VCaP (cell line): ENCODE measurements around the gene CABP2.
"Not testable (repeated sequence)": the region's sequence is repeated elsewhere in the genome, so short reads cannot be mapped to it uniquely, and the experiment has no call there.

Experiments
- H3K27ac ChIP-seq: fragments of 450-650 bp; 2 replicates; pipeline ENCODE4 v1.5.1; 2017
- TF ChIP-seq, protein P1 (sequence below): fragments of 450-650 bp; conservative IDR thresholded peaks from 2 replicates; pipeline ENCODE4 v1.5.1; 2017; ENCODE audit warnings: mild to moderate bottlenecking, moderate library complexity

The CABP2 gene

DNA sequence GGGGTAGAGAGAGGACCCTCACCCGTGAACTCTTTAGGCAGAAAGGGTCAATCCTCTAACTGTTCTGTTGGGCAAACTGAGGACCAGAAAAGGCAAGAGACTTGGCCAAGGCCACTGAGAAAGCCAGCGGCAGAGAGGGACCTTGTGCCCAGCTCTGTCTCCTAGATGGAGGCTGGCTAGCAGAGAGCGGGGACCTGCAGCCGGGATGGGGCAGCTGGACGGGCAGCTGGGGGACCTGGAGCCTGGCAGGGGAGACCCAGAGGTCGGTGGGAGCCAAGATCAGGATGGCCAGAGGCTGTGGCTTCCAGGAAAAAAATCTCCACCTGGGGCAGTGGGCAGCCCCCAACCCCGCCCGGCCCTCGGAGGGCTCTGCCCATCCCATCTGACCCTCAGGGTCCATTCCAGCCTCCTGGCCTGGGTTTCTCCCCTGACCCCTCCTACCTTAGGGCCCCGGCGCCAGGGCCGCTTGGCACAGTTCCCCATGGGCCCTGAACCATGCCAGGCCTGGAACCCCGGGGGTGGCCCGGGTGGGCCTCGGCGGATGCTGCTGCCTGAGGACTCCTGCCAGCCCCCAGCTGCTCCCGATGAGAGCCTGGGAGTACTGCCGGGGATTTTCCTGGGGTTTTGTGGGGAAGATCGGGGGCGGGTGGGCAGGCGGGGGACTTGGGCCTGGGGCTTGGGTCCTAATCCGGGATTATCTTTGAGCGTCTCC is at the start of gene CABP2:
CABP2 (minus strand) TSS at position 603 of the 712 bp plus-strand sequence; CDS start at position 483, 120 bp downstream.
- TF ChIP-seq, protein P1, sequence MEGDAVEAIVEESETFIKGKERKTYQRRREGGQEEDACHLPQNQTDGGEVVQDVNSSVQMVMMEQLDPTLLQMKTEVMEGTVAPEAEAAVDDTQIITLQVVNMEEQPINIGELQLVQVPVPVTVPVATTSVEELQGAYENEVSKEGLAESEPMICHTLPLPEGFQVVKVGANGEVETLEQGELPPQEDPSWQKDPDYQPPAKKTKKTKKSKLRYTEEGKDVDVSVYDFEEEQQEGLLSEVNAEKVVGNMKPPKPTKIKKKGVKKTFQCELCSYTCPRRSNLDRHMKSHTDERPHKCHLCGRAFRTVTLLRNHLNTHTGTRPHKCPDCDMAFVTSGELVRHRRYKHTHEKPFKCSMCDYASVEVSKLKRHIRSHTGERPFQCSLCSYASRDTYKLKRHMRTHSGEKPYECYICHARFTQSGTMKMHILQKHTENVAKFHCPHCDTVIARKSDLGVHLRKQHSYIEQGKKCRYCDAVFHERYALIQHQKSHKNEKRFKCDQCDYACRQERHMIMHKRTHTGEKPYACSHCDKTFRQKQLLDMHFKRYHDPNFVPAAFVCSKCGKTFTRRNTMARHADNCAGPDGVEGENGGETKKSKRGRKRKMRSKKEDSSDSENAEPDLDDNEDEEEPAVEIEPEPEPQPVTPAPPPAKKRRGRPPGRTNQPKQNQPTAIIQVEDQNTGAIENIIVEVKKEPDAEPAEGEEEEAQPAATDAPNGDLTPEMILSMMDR = no peak
- no peak within 1 kb of the TSS for H3K27ac ChIP-seq

DNA sequence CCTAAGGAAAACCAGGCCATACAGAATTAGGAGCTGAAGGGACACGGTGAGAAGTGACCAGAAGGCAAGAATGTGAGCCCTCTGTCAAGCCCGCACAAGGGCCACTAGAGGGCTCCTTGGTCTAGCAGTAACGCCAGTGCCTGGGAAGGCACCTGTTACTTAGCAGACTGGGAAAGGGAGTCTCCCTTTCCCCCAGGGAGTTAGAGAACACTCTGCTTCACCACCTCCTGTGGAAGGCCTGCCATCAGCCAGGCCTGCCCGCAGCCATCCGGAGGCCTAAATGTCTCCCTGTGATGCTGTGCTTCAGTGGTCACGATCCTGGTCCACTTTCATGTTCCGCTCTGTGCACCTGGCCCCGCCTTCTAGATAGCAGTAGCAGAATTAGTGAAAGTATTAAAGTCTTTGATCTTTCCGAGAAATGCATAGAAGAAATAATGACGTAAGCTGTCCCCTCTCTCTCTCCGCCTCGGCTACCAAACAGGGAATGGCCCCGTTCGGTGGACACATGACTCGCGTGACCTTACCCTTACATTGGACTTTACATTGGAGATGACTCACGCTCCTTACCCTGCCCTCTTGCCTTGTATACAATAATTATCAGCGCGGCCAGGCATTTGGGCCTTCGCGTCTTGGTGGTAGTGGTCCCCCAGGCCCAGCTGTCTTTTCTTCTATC is 49.6 kb upstream of the CABP2 start:
- TF ChIP-seq, protein P1 = peak; percentile 100
- peak overlapping the region; percentile 44 for H3K27ac ChIP-seq

- H3K27ac ChIP-seq = peak overlapping the region; percentile 44
- TF ChIP-seq, protein P1 = no peak
These were observed 49.1 kb upstream of the CABP2 start for GRCh38 chr11:67572305-67572704.

GRCh38 chr11:67571443-67571842 is 48.2 kb upstream of the CABP2 start:
- H3K27ac ChIP-seq = peak overlapping the region; percentile 44; the same call in 1 of the 2 replicates
- TF ChIP-seq, protein P1 = no peak

DNA sequence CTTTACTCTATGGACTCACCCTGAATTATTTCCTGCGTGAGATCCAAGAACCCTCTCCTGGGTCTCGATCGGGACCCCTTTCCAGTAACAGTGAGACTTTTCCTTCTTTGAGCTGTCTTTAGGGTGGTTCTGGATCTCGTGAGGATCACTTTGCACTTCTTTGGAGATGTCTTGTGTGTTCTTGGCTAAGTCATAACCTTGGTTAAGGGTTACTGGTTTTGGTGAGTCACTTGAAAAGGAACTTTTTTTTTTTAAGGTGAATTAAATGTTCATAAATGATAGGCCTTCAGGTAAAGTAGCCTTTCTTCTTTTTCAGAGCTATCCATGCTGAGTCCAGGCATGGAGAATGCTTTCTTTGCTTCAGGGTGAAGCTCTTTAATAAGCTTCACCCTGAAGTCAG is 41.0 kb upstream of the CABP2 start:
- TF ChIP-seq, protein P1 = no peak
- H3K27ac ChIP-seq = no peak overlapping the region

GRCh38 chr11:67563705-67564114 is 40.5 kb upstream of the CABP2 start:
- not testable (repeated sequence) for H3K27ac ChIP-seq

DNA sequence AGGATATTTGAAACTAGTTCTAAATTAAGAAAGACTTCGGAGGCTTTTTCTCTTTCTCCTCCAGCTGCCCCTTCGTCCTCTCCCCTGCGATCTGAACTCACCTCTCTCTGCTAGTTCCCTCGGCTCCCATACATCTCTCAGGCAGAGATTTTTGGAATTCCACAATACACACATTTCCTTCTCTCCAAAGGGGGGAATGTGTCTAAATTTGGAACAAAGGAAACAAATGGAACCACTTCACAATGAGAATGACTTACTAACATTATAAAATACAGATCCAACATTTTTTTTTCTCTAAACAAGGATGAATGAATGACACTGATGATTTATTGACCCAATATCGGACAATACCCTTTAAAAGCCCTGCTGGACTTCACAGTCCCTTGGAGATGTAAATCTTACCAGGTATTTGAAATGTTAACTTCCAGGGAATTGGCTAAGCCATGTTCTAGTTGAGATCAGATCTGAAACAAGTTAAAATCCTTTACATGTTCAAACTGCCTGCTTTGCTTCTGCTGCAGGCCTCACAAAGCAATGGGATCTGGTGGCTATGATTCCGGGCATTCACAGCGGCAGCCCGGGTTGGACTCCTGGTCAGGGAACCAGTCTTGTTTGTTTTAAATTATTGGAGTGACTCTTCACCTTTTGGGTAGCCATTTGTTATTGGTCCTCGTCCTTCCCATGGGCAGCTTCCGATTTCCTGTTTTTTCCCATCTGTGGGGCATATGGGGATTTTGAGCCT is 39.9 kb upstream of the CABP2 start:
- peak overlapping the region; percentile 43; the same call in 1 of the 2 replicates for H3K27ac ChIP-seq
- TF ChIP-seq, protein P1 = no peak
